ENCODE results near the gene NET1. TPM values are rescaled to one million over a fixed set of nuclear protein-coding genes. Genes with fewer than 3 reads are reported as not detected.

NET1 gene
- total and polyA plus RNA-seq, 2 experiments from 2014 or later: 36.5 to 42.9 TPM

- no peaks in the 10 kb centered on the region for H3F3A ChIP-seq (ENCODE audit: insufficient read depth)
- H3K27ac ChIP-seq: no peak overlapping the region
- no peaks in the 10 kb centered on the region for H4K20me1 ChIP-seq (ENCODE audit: insufficient read depth)
- 58 to 70% methylated on average over 3 of the region's 3 CpGs for WGBS, 2 experiments (ENCODE audit: low coverage in 1 of 2, low lambda C conversion rate in 2 of 2, missing lambda C conversion rate in 2 of 2)
- H3K9me3 ChIP-seq (ENCODE audit: low read depth): no peaks in the 10 kb centered on the region
- no peaks in the 10 kb centered on the region for H3K79me2 ChIP-seq (ENCODE audit: insufficient read depth)
- in situ Hi-C loops (cut with MboI): no loop called here
- no peak for DNase-seq
- H3K9ac ChIP-seq: no peak overlapping the region
- TF ChIP-seq EZH2 (IDR thresholded peaks at IDR 0.05; ENCODE audit: insufficient read depth, poor library complexity, severe bottlenecking) (no peak), EZH2phosphoT487 (IDR thresholded peaks at IDR 0.05; ENCODE audit: insufficient read depth, low read depth) (no peak)
- no peaks in the 10 kb centered on the region for H3K36me3 ChIP-seq (ENCODE audit: low read depth)
- no peak overlapping the region for H2AFZ ChIP-seq
- H3K4me1 ChIP-seq (ENCODE audit: insufficient read depth): no peaks in the 10 kb centered on the region
- H3K4me3 ChIP-seq: no peak overlapping the region
- H3K27me3 ChIP-seq (replicated peaks; ENCODE audit: insufficient read depth): no peaks in the 10 kb centered on the region; the same call in 1 of the 2 replicates
- H3K9me2 ChIP-seq (ENCODE audit: insufficient read depth): no peaks in the 10 kb centered on the region
- no peak overlapping the region for H3K4me2 ChIP-seq (ENCODE audit: unreplicated experiment)
Measured at GRCh38 chr10:5503477-5503835, 91.1 kb downstream of the NET1 start.

- no peak for DNase-seq
- Histone ChIP-seq H3F3A (ENCODE audit: insufficient read depth) (no peaks in the 10 kb centered on the region), H3K4me2 (ENCODE audit: unreplicated experiment) (no peak overlapping the region), H3K4me3 (no peak overlapping the region), H3K36me3 (ENCODE audit: low read depth) (no peaks in the 10 kb centered on the region), H3K9ac (no peak overlapping the region), H2AFZ (no peak overlapping the region), H3K4me1 (ENCODE audit: insufficient read depth) (no peaks in the 10 kb centered on the region), H3K79me2 (ENCODE audit: insufficient read depth) (no peaks in the 10 kb centered on the region), H3K9me2 (ENCODE audit: insufficient read depth) (no peaks in the 10 kb centered on the region), H3K9me3 (ENCODE audit: low read depth) (no peaks in the 10 kb centered on the region), H3K27me3 (replicated peaks; ENCODE audit: insufficient read depth) (no peaks in the 10 kb centered on the region; the same call in 1 of the 2 replicates), H3K27ac (no peak overlapping the region), H4K20me1 (ENCODE audit: insufficient read depth) (no peaks in the 10 kb centered on the region)
- TF ChIP-seq EZH2phosphoT487 (IDR thresholded peaks at IDR 0.05; ENCODE audit: insufficient read depth, low read depth): no peak
- no peak for TF ChIP-seq EZH2 (IDR thresholded peaks at IDR 0.05; ENCODE audit: insufficient read depth, poor library complexity, severe bottlenecking)
- 67 to 70% methylated on average over 18 of the region's 18 CpGs for WGBS, 2 experiments (ENCODE audit: low coverage in 1 of 2, low lambda C conversion rate in 2 of 2, missing lambda C conversion rate in 2 of 2)
- in situ Hi-C loops (cut with MboI): no loop called here
Measured at GRCh38 chr10:5504146-5505072, 92.1 kb downstream of the NET1 start.

GRCh38 chr10:5506246-5506645, 93.9 kb downstream of the NET1 start:
- H3K9me3 ChIP-seq (ENCODE audit: low read depth): no peaks in the 10 kb centered on the region
- H3K36me3 ChIP-seq (ENCODE audit: low read depth): no peaks in the 10 kb centered on the region
- 65 to 67% methylated on average over 2 of the region's 2 CpGs for WGBS, 2 experiments (ENCODE audit: low coverage in 1 of 2, low lambda C conversion rate in 2 of 2, missing lambda C conversion rate in 2 of 2)
- no peaks in the 10 kb centered on the region for H3K9me2 ChIP-seq (ENCODE audit: insufficient read depth)
- no peaks in the 10 kb centered on the region for H3K79me2 ChIP-seq (ENCODE audit: insufficient read depth)
- in situ Hi-C loops (cut with MboI): no loop called here
- no peaks in the 10 kb centered on the region for H3F3A ChIP-seq (ENCODE audit: insufficient read depth)
- DNase-seq: no peak
- no peak overlapping the region for H3K4me2 ChIP-seq (ENCODE audit: unreplicated experiment)
- H3K27ac ChIP-seq: no peak overlapping the region
- no peak overlapping the region for H3K9ac ChIP-seq
- H3K4me1 ChIP-seq (ENCODE audit: insufficient read depth): no peaks in the 10 kb centered on the region
- no peak overlapping the region for H3K4me3 ChIP-seq
- H3K27me3 ChIP-seq (replicated peaks; ENCODE audit: insufficient read depth): no peaks in the 10 kb centered on the region
- H2AFZ ChIP-seq: no peak overlapping the region
- H4K20me1 ChIP-seq (ENCODE audit: insufficient read depth): no peaks in the 10 kb centered on the region
- TF ChIP-seq EZH2 (IDR thresholded peaks at IDR 0.05; ENCODE audit: insufficient read depth, poor library complexity, severe bottlenecking) (no peak), EZH2phosphoT487 (IDR thresholded peaks at IDR 0.05; ENCODE audit: insufficient read depth, low read depth) (no peak)

- H4K20me1 ChIP-seq (ENCODE audit: insufficient read depth): no peaks in the 10 kb centered on the region
- TF ChIP-seq EZH2phosphoT487 (IDR thresholded peaks at IDR 0.05; ENCODE audit: insufficient read depth, low read depth) (no peak), EZH2 (IDR thresholded peaks at IDR 0.05; ENCODE audit: insufficient read depth, poor library complexity, severe bottlenecking) (no peak)
- no peak overlapping the region for H2AFZ ChIP-seq
- no peak overlapping the region for H3K27ac ChIP-seq
- no peaks in the 10 kb centered on the region for H3K9me2 ChIP-seq (ENCODE audit: insufficient read depth)
- no peaks in the 10 kb centered on the region for H3K36me3 ChIP-seq (ENCODE audit: low read depth)
- no peaks in the 10 kb centered on the region for H3K27me3 ChIP-seq (replicated peaks; ENCODE audit: insufficient read depth)
- H3K79me2 ChIP-seq (ENCODE audit: insufficient read depth): no peaks in the 10 kb centered on the region
- in situ Hi-C loops (cut with MboI): no loop called here
- no peaks in the 10 kb centered on the region for H3F3A ChIP-seq (ENCODE audit: insufficient read depth)
- 86 to 88% methylated on average over 17 to 19 of the region's 19 CpGs for WGBS, 2 experiments (ENCODE audit: low coverage in 1 of 2, low lambda C conversion rate in 2 of 2, missing lambda C conversion rate in 2 of 2)
- no peak overlapping the region for H3K4me3 ChIP-seq
- no peak for DNase-seq
- no peaks in the 10 kb centered on the region for H3K4me1 ChIP-seq (ENCODE audit: insufficient read depth)
- H3K9me3 ChIP-seq (ENCODE audit: low read depth): no peaks in the 10 kb centered on the region
- H3K9ac ChIP-seq: no peak overlapping the region
- H3K4me2 ChIP-seq (ENCODE audit: unreplicated experiment): no peak overlapping the region
Measured at GRCh38 chr10:5506751-5507648, 94.6 kb downstream of the NET1 start.

Data from GM23248 (cell line).